Calu3 (cell line): ENCODE measurements around the gene CLCN7. TPM values are rescaled to one million over a fixed set of nuclear protein-coding genes. Genes with fewer than 3 reads are reported as not detected.

ENCODE experiments used
- BruUV-seq: library from RNA; stranded (reverse); fragments of 400-500 nt; replicated peaks from 2 replicates; lab custom pipeline; 2021; lab: Mats Ljungman, UMichigan
- CTCF ChIA-PET: fragments of 300-600 bp; sonication (Branson Sonifier 250); formaldehyde crosslinking; loops from one replicate; lab custom pipeline; 2022; ENCODE audit warnings: antibody characterized with exemption; lab: Charles Lee
- DNase-seq: peaks from one replicate; pipeline ENCODE4 v3.0.0; 2022
- H3K27ac Mint-ChIP-seq: one replicate; pipeline ENCODE4 v1.8.0; 2022; ENCODE audit warnings: mixed read lengths; ENCODE audit not compliant: unreplicated experiment
- H3K27me3 Mint-ChIP-seq: one replicate; pipeline ENCODE4 v1.8.0; 2022; ENCODE audit warnings: mixed read lengths; ENCODE audit not compliant: unreplicated experiment
- H3K36me3 Mint-ChIP-seq: one replicate; pipeline ENCODE4 v1.8.0; 2022; ENCODE audit warnings: mild to moderate bottlenecking, moderate library complexity, mixed read lengths; ENCODE audit not compliant: insufficient read depth, unreplicated experiment
- H3K4me1 Mint-ChIP-seq: one replicate; pipeline ENCODE4 v1.8.0; 2022; ENCODE audit warnings: mild to moderate bottlenecking, low read depth, mixed read lengths; ENCODE audit not compliant: unreplicated experiment
- H3K4me3 Mint-ChIP-seq: one replicate; pipeline ENCODE4 v1.8.0; 2022; ENCODE audit warnings: mild to moderate bottlenecking, low read depth, moderate library complexity, mixed read lengths; ENCODE audit not compliant: unreplicated experiment
- H3K9me3 Mint-ChIP-seq: one replicate; pipeline ENCODE4 v1.8.0; 2022; ENCODE audit warnings: low read depth, mixed read lengths; ENCODE audit not compliant: unreplicated experiment
- intact Hi-C: fragments of 100-400 bp; cut with micrococcal nuclease; formaldehyde crosslinking; loops from one replicate; pipeline ENCODE4 v1.10.0; 2022; ENCODE audit not compliant: unreplicated experiment
- total RNA-seq: library from RNA; stranded (reverse); gene quantifications from 2 replicates; pipeline ENCODE4 v1.2.3, GENCODE V29; 2022
- TF ChIP-seq, protein P1 (sequence below): fragments of 200-600 bp; IDR thresholded peaks from one replicate; pipeline ENCODE4 v1.8.0; 2022; ENCODE audit warnings: antibody characterized with exemption; ENCODE audit not compliant: unreplicated experiment

The CLCN7 gene
- total RNA-seq, 1 experiment from 2014 or later: 117 TPM

DNA sequence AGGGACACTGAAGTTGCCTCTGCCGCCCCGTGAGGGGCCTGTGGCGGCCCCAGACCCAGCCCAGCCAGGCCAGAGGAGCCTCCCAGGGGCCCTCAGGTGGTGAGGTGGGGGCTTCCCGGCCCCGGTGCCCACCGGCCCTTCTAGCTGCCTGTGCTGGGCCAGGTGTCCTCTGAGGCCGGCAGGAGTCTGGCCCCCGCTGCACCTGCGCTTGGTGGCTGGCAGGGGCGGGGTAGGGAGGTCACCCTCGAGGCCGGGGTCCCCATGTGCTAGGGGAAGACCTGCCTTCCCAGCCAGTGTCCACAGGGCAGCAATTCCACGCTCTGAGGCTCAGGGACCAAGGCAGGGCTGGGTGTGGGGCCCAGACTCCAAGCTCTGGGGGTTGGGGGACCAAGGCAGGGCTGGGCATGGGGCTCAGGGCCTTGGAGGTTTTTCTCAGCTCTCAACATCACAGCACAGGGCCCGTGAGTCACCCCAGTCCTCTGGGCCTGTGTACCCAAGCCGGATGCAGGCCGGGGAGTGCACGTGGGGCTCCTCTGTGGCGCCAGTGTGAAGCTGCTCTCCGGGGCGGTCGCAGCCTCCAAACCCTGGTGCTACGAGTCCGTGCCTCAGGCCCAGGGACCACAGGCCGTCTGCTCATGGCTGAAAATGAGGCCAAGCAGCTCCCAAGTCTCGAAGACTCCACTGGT lies 29.2 kb downstream of the CLCN7 start:
- TF ChIP-seq, protein P1, sequence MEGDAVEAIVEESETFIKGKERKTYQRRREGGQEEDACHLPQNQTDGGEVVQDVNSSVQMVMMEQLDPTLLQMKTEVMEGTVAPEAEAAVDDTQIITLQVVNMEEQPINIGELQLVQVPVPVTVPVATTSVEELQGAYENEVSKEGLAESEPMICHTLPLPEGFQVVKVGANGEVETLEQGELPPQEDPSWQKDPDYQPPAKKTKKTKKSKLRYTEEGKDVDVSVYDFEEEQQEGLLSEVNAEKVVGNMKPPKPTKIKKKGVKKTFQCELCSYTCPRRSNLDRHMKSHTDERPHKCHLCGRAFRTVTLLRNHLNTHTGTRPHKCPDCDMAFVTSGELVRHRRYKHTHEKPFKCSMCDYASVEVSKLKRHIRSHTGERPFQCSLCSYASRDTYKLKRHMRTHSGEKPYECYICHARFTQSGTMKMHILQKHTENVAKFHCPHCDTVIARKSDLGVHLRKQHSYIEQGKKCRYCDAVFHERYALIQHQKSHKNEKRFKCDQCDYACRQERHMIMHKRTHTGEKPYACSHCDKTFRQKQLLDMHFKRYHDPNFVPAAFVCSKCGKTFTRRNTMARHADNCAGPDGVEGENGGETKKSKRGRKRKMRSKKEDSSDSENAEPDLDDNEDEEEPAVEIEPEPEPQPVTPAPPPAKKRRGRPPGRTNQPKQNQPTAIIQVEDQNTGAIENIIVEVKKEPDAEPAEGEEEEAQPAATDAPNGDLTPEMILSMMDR: no peak
- Mint-ChIP-seq H3K9me3 (no peaks in the 10 kb centered on the region), H3K4me3 (no peak overlapping the region), H3K36me3 (peaks cover 28% of the 10 kb centered on the region), H3K27me3 (no peaks in the 10 kb centered on the region), H3K27ac (no peak overlapping the region), H3K4me1 (no peaks in the 10 kb centered on the region)
- intact Hi-C loops: no loop called here
- CTCF ChIA-PET: no interaction called here
- DNase-seq: no peak
- BruUV-seq: TSS peak; percentile 49

DNA sequence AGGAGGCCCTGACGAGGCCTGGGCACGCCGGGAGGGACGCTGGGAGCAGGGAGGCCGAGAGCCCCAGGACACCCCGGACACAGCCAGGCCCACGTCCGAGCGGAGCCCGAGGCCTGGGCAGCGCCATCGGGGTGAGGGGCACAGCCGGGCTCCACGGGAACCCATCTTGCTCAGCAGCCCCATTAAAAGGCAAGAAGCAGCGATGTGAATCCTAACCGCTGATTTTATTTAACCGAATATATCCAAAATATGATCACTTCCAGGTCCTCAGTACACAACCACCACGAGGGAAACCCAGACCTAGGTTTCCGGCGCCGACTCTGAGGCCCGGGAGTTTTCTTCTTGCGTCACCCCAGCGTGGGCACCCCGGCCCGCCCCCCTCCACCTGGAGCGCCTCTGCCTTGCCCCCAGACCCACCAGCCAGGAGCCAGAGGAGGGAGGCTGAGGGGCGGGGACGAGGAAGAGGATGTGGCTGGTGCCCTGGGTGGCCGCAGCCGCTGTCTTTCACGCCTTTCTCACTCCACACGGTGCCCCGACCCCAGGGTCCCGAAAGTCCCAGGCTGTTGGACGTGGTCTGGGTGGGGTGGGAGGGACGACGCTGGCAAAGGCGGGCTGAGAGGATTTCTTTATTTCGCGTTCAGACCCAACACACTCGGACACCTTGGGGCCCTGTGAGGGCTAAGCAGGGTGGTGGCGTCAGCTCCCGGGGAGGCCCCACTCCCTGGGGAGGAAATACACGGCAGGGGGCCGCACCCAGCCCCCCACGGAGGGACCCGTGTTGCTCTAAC lies 29.9 kb downstream of the CLCN7 start:
- intact Hi-C loops: no loop called here
- Mint-ChIP-seq H3K36me3 (peaks cover 20% of the 10 kb centered on the region), H3K27ac (no peak overlapping the region), H3K27me3 (no peaks in the 10 kb centered on the region), H3K4me1 (no peaks in the 10 kb centered on the region), H3K9me3 (no peaks in the 10 kb centered on the region), H3K4me3 (no peak overlapping the region)
- no TSS peak for BruUV-seq
- DNase-seq: no peak
- CTCF ChIA-PET: interaction anchor here (0.5 to 0.8 kb wide), 2 partner anchors 9 to 77 kb away, joined by 4 read pairs; no protein-coding TSS in a partner anchor
- TF ChIP-seq, protein P1: no peak

DNA sequence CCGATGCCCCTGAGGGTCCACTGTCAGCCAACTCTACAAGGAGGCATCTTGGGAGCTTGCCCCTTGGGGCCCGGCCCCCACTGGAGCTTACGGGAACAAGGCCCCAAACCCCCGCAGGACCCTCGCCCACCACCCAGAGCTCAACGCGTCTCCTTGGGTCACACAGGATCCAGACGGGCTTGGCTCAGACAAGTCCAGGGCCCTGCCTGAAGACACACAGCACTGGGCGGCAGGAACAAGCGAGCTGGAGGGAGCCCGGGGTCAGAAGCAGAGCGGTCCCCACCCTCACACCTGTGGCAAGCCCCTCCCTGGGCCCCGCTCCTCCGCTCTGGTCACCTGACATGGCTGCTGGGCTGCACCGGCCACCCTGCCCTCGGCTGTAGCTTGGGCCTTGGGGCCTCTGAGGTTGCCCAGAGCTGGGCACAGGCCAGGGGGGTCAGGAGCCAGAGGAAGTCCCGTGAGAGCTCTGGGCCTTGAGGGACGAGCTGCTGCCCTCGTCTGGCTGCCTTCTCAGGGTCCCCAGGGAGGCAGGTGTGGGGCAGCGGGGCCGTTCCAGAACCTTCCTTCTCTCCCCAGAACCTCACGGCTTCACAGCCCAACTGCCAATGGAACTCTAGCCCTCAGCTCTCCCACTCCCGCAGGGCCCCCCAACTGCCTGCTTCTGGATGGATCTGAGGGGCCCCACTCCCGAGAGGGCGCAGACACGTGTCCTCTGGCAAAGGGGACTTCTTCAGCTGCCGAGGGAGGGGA lies 30.7 kb downstream of the CLCN7 start, which contains the start of gene CCDC154:
TSS of gene CCDC154 (minus strand) at position 577 of the 750 bp plus-strand sequence. CDS start at position 343, 234 bp downstream.
- H3K4me1 Mint-ChIP-seq: no peaks in the 10 kb centered on the region
- CTCF ChIA-PET: interaction anchor here (0.5 to 0.8 kb wide), 3 partner anchors 10 to 76 kb away, joined by 3 to 4 read pairs (median 4); no protein-coding TSS in a partner anchor

More for the DNA sequence above, 30.7 kb downstream of the CLCN7 start, which contains the start of gene CCDC154:
- no TSS peak for BruUV-seq
- Mint-ChIP-seq H3K9me3 (no peaks in the 10 kb centered on the region), H3K4me3 (no peak within 1 kb of the TSS), H3K36me3 (peaks cover 15% of the 10 kb centered on the region), H3K27ac (no peak within 1 kb of the TSS), H3K27me3 (no peaks in the 10 kb centered on the region)
- intact Hi-C loops: no loop called here
- no peak for DNase-seq
- TF ChIP-seq, protein P1: no peak
